ENCODE measurements around the gene KBTBD7. TPM values are rescaled to one million over a fixed set of nuclear protein-coding genes. Genes with fewer than 3 reads are reported as not detected.

KBTBD7 gene, protein sequence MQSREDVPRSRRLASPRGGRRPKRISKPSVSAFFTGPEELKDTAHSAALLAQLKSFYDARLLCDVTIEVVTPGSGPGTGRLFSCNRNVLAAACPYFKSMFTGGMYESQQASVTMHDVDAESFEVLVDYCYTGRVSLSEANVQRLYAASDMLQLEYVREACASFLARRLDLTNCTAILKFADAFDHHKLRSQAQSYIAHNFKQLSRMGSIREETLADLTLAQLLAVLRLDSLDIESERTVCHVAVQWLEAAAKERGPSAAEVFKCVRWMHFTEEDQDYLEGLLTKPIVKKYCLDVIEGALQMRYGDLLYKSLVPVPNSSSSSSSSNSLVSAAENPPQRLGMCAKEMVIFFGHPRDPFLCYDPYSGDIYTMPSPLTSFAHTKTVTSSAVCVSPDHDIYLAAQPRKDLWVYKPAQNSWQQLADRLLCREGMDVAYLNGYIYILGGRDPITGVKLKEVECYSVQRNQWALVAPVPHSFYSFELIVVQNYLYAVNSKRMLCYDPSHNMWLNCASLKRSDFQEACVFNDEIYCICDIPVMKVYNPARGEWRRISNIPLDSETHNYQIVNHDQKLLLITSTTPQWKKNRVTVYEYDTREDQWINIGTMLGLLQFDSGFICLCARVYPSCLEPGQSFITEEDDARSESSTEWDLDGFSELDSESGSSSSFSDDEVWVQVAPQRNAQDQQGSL
- 1 to 10 TPM; 6.1 to 6.2 TPM for total RNA-seq

DNA sequence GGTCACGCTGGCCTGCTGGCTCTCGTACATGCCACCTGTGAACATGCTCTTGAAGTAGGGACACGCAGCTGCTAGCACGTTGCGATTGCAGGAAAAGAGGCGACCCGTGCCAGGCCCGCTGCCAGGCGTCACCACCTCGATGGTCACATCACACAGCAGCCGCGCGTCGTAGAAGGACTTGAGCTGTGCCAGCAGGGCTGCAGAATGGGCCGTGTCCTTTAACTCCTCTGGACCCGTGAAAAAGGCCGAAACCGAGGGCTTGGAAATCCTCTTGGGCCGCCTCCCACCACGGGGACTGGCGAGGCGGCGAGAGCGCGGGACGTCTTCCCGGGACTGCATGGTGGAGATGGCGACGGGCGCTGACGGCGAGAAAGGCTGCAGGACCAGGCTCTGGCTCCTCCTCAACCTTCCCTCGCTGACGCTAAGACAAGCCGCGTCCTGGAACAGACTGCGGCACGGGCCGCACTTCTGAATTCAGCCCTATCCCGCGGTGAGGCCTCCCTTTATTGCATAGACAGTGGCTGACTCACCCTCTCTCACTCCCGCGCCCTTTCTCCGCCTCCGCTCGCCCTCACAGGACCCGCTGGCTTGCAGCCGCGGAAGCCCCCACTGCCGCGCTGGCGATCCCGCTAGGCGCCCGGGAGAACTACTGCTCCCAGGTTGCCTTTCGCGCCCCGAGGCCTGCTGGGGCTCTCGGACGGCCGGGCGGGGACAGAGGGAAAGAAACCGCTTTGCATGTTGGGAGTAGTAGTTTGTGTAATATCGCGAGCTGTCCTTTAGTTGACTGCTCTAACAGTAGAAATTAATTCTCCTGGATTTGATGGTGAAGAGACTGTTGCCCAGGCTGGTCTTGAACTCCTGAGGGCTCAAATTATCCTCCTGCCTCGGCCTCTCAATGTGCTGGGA is at the start of gene KBTBD7:
TSS of gene KBTBD7 (minus strand) at position 651 of the 906 bp plus-strand sequence. CDS start at position 339, 312 bp downstream.
- Histone ChIP-seq H3K27ac (peak within 1 kb of the TSS; percentile 57 to 82), H3K9me3 (no peaks in the 10 kb centered on the region), H3K27me3 (replicated peaks; ENCODE audit: insufficient read depth) (no peaks in the 10 kb centered on the region), H3K4me1 (ENCODE audit: control insufficient read depth in 1 of 2, low read depth in 2 of 2) (peaks cover 4 to 26% of the 10 kb centered on the region in 2 donors), H3K36me3 (no peaks in the 10 kb centered on the region), H3K4me3 (peak within 1 kb of the TSS; percentile 71)
- ATAC-seq (ENCODE audit: insufficient number of reproducible peaks, low FRiP score, low read depth) (peak; percentile 83), DNase-seq (ENCODE audit: low spot score) (peak; percentile 80)
- TF ChIP-seq, protein P1, sequence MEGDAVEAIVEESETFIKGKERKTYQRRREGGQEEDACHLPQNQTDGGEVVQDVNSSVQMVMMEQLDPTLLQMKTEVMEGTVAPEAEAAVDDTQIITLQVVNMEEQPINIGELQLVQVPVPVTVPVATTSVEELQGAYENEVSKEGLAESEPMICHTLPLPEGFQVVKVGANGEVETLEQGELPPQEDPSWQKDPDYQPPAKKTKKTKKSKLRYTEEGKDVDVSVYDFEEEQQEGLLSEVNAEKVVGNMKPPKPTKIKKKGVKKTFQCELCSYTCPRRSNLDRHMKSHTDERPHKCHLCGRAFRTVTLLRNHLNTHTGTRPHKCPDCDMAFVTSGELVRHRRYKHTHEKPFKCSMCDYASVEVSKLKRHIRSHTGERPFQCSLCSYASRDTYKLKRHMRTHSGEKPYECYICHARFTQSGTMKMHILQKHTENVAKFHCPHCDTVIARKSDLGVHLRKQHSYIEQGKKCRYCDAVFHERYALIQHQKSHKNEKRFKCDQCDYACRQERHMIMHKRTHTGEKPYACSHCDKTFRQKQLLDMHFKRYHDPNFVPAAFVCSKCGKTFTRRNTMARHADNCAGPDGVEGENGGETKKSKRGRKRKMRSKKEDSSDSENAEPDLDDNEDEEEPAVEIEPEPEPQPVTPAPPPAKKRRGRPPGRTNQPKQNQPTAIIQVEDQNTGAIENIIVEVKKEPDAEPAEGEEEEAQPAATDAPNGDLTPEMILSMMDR (IDR thresholded peaks at IDR 0.05) = peak; percentile 32

DNA sequence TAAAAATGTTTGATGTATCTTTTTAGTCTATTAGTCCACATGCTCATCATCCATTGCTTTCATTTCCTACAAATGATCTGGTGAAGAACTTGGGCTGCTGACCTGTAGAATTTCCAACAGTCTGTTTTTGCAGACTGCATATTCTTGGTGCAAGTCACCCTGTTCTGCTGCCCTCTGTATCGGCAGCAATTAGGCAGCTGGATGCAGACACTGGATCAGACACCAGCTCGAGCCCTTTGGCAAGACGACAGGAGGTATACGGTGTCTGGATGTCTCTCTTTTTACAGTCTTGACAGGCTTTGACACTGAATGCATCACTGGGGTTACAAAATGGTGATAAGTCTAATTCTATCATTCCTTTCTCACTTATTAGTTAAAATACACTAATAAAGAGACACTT is 47.3 kb upstream of the KBTBD7 start:
- Histone ChIP-seq H3K4me3 (no peak overlapping the region), H3K27me3 (replicated peaks; ENCODE audit: insufficient read depth) (no peaks in the 10 kb centered on the region), H3K4me1 (ENCODE audit: control insufficient read depth in 1 of 2, low read depth in 2 of 2) (no peaks in the 10 kb centered on the region), H3K9me3 (no peaks in the 10 kb centered on the region), H3K27ac (no peak overlapping the region), H3K36me3 (no peaks in the 10 kb centered on the region)
- DNase-seq (ENCODE audit: low spot score) (no peak), ATAC-seq (ENCODE audit: insufficient number of reproducible peaks, low FRiP score, low read depth) (no peak)
- TF ChIP-seq, protein P1 (IDR thresholded peaks at IDR 0.05) = no peak

DNA sequence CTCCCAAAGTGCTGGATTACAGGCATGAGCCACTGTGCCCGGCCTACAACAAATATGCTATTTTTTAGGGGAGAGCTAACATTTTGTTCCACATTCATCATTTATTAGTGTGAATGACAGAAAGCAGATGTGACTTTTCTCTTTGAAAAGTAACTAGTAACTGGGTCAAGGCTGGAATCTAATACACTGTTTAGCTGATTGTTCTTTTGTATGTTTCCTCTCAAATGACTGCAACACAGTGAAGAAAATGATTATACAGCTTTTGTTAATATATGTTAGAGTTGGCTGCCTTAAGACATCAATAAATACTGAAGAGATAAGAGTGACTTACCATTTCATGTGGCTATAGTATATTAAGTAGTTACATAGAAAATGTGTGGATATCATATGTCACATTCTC is 42.0 kb upstream of the KBTBD7 start:
- TF ChIP-seq, protein P1 (IDR thresholded peaks at IDR 0.05) = no peak
- no peaks in the 10 kb centered on the region for H3K4me1 ChIP-seq (ENCODE audit: control insufficient read depth in 1 of 2, low read depth in 2 of 2)
- H3K9me3 ChIP-seq = no peaks in the 10 kb centered on the region
- ATAC-seq (ENCODE audit: insufficient number of reproducible peaks, low FRiP score, low read depth) (no peak), DNase-seq (ENCODE audit: low spot score) (no peak)
- H3K4me3 ChIP-seq = no peak overlapping the region
- no peak overlapping the region for H3K27ac ChIP-seq
- H3K36me3 ChIP-seq = no peaks in the 10 kb centered on the region
- no peaks in the 10 kb centered on the region for H3K27me3 ChIP-seq (replicated peaks; ENCODE audit: insufficient read depth)

DNA sequence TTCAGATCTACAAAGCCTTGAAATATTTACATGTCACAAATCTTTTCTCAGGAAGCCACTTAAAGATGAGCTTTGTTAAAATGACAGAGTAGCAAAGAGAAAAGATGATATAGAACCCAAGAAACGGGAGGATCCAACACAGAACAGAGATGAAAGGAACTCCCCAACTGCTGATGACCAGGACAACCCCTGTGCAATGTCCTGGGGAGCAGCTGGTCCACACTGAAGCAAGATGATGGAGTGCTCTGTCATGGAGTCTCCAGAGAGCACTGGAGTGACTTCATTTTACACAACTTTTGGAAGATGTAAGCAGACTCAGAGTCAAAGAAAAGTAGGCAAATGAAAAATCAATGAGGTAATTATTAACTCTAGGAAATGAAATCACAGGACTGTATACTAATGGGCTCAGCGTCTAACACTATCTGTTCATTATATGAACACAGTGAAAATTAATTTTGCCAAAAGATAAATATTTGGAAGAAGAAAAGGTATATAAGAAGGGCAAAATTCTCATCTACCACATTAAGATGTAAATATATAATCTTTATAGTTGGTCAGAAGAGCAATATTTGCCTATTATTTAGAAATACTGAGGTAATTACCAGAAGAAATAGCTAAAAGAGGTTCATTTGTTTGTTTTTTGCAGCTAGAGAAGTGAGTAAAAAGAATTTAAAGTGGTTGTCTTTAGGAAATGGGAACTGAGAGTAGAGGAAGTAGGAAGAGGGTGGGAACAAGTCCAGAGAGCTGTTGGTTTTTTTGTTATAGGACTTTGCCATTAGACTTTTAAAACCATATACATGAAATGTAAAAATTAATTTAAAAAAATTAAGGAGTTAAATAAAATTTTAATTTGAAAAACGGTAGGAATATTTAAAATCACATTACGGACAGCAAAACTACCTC is 38.5 kb upstream of the KBTBD7 start:
- Histone ChIP-seq H3K4me1 (ENCODE audit: control insufficient read depth in 1 of 2, low read depth in 2 of 2) (no peaks in the 10 kb centered on the region), H3K4me3 (no peak overlapping the region), H3K27ac (no peak overlapping the region), H3K27me3 (replicated peaks; ENCODE audit: insufficient read depth) (no peaks in the 10 kb centered on the region), H3K9me3 (no peaks in the 10 kb centered on the region), H3K36me3 (no peaks in the 10 kb centered on the region)
- no peak for DNase-seq (ENCODE audit: low spot score)
- no peak for ATAC-seq (ENCODE audit: insufficient number of reproducible peaks, low FRiP score, low read depth)
- TF ChIP-seq, protein P1 (IDR thresholded peaks at IDR 0.05) = no peak
